Uterus (tissue), 2 donors: Measurements from ENCODE around the gene SLC38A10.

Experiments used
- CTCF ChIP-seq, 4 experiments: fragments of 200-600 bp in 2 of 4; fragments of 450-650 bp in 2 of 4; sonication (generic) in 2 of 4; IDR thresholded peaks; one replicate each; pipeline ENCODE4 v1.5.1; 2016 to 2019; ENCODE audit warnings: antibody characterized with exemption in 4 of 4, mild to moderate bottlenecking in 2 of 4, moderate library complexity in 1 of 4
- POLR2A ChIP-seq, 2 donors: fragments of 450-650 bp; IDR thresholded peaks; one replicate each; pipeline ENCODE4 v1.6.1; 2016; ENCODE audit warnings: antibody characterized with exemption in 2 of 2, mild to moderate bottlenecking in 1 of 2, moderate library complexity in 1 of 2

GRCh38 chr17:81231121-81231645 lies 63.9 kb downstream of the SLC38A10 start:
- TF ChIP-seq CTCF (IDR thresholded peaks at IDR 0.05) = no peak
- no peak for TF ChIP-seq POLR2A (IDR thresholded peaks at IDR 0.05)
